Uterus (tissue), 2 donors: ENCODE data around the gene DHRS7B.

Experiments used
- POLR2A ChIP-seq, 2 donors: fragments of 450-650 bp; IDR thresholded peaks; one replicate each; pipeline ENCODE4 v1.6.1; 2016; ENCODE audit warnings: antibody characterized with exemption in 2 of 2, mild to moderate bottlenecking in 1 of 2, moderate library complexity in 1 of 2
- TF ChIP-seq, protein P1 (sequence below), 4 experiments: fragments of 200-600 bp in 2 of 4; fragments of 450-650 bp in 2 of 4; sonication (generic) in 2 of 4; IDR thresholded peaks; one replicate each; pipeline ENCODE4 v1.5.1; 2016 to 2019; ENCODE audit warnings: antibody characterized with exemption in 4 of 4, mild to moderate bottlenecking in 2 of 4, moderate library complexity in 1 of 4

GRCh38 chr17:21098934-21099689 lies 27.7 kb upstream of the DHRS7B start:
- TF ChIP-seq, protein P1, sequence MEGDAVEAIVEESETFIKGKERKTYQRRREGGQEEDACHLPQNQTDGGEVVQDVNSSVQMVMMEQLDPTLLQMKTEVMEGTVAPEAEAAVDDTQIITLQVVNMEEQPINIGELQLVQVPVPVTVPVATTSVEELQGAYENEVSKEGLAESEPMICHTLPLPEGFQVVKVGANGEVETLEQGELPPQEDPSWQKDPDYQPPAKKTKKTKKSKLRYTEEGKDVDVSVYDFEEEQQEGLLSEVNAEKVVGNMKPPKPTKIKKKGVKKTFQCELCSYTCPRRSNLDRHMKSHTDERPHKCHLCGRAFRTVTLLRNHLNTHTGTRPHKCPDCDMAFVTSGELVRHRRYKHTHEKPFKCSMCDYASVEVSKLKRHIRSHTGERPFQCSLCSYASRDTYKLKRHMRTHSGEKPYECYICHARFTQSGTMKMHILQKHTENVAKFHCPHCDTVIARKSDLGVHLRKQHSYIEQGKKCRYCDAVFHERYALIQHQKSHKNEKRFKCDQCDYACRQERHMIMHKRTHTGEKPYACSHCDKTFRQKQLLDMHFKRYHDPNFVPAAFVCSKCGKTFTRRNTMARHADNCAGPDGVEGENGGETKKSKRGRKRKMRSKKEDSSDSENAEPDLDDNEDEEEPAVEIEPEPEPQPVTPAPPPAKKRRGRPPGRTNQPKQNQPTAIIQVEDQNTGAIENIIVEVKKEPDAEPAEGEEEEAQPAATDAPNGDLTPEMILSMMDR (IDR thresholded peaks at IDR 0.05): no peak
- TF ChIP-seq POLR2A (IDR thresholded peaks at IDR 0.05): no peak
